Ishikawa (cell line): ENCODE results near the gene HNRNPA2B1.

Source experiments
- CREB1 ChIP-seq: IDR thresholded peaks from 2 replicates; pipeline ENCODE4 v1.6.1; 2012; ENCODE audit warnings: low read depth
- TAF1 ChIP-seq: IDR thresholded peaks from 2 replicates; pipeline ENCODE4 v1.6.1; 2012; ENCODE audit warnings: low read depth, mild to moderate bottlenecking
- TF ChIP-seq, protein P1 (sequence below): IDR thresholded peaks from 2 replicates; pipeline ENCODE4 v1.6.1; 2012; ENCODE audit warnings: low read depth, mild to moderate bottlenecking

DNA sequence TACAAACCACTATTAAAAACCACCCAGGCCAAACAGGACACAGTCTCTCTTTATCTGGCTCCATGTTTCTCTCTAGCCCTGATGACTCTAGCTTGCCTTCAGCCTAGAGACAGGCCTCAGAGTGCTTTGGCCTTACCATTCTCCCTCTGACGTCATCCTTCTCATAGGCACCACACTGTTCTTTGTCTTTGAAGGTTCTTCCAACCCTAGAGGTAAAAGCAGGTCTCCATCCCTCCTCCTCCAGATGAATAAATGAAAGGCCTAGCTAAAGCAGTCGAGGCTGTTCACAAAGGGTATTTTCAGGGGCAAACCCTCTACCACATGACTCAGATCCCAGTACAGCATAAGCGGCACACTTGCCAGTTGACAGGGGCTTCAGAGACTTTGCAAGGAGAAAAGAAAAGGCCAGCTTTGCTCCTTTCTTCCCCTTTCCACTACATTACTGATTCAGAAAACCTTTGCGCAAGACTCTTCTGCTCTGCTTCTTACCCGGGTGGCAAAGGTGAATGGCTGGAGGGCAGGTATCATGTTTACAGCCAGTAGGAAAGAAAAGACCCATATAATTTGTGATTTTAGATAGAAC is 33.8 kb downstream of the HNRNPA2B1 start:
- TF ChIP-seq TAF1, result no peak
- TF ChIP-seq, protein P1, sequence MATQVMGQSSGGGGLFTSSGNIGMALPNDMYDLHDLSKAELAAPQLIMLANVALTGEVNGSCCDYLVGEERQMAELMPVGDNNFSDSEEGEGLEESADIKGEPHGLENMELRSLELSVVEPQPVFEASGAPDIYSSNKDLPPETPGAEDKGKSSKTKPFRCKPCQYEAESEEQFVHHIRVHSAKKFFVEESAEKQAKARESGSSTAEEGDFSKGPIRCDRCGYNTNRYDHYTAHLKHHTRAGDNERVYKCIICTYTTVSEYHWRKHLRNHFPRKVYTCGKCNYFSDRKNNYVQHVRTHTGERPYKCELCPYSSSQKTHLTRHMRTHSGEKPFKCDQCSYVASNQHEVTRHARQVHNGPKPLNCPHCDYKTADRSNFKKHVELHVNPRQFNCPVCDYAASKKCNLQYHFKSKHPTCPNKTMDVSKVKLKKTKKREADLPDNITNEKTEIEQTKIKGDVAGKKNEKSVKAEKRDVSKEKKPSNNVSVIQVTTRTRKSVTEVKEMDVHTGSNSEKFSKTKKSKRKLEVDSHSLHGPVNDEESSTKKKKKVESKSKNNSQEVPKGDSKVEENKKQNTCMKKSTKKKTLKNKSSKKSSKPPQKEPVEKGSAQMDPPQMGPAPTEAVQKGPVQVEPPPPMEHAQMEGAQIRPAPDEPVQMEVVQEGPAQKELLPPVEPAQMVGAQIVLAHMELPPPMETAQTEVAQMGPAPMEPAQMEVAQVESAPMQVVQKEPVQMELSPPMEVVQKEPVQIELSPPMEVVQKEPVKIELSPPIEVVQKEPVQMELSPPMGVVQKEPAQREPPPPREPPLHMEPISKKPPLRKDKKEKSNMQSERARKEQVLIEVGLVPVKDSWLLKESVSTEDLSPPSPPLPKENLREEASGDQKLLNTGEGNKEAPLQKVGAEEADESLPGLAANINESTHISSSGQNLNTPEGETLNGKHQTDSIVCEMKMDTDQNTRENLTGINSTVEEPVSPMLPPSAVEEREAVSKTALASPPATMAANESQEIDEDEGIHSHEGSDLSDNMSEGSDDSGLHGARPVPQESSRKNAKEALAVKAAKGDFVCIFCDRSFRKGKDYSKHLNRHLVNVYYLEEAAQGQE, result no peak
- TF ChIP-seq CREB1, result no peak
